Occipital lobe (tissue), 2 donors: Measurements from ENCODE around the gene RHBDL3. TPM values are rescaled to one million over a fixed set of nuclear protein-coding genes. Genes with fewer than 3 reads are reported as not detected.
A peak's percentile ranks its signal among the peaks of the same experiment; 100 is the strongest.
"Not testable (repeated sequence)": the region's sequence is repeated elsewhere in the genome, so short reads cannot be mapped to it uniquely, and the experiment has no call there.

Experiments
- DNase-seq: peaks from one replicate; lab custom pipeline; 2025; lab: John Stamatoyannopoulos, UW
- total RNA-seq: library from RNA; depleted of rRNA; stranded (reverse); fragments of >200 nt; gene quantifications from one replicate; pipeline ENCODE4 v1.2.3, GENCODE V29; 2014

RHBDL3 gene, protein sequence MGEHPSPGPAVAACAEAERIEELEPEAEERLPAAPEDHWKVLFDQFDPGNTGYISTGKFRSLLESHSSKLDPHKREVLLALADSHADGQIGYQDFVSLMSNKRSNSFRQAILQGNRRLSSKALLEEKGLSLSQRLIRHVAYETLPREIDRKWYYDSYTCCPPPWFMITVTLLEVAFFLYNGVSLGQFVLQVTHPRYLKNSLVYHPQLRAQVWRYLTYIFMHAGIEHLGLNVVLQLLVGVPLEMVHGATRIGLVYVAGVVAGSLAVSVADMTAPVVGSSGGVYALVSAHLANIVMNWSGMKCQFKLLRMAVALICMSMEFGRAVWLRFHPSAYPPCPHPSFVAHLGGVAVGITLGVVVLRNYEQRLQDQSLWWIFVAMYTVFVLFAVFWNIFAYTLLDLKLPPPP
- 1.6 TPM for total RNA-seq

GRCh38 chr17:32265192-32265923 is at the start of gene RHBDL3:
Gene RHBDL3, plus strand, starts transcription at chr17:32265832. Its CDS starts 358 bp downstream, at chr17:32266190.
- no peak for DNase-seq

DNA sequence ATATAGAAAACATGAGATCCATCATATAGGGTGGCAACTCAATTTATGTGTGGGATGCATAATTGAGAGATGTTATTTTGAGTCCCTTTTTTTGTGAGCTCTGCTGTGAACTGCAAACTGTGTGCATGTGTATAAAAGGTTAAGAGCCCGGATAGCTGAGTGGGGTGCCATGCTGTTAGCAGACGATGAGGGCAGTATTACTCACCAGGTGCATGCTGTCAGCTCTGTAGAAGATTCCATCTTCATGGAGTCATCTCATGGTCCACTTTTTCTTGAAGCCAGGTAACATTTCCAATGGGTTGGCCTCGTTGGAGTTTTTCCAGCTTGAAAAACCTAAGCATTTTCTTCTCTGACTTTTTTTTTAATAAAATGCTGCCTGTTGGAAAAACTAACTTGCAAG is 43.0 kb upstream of the RHBDL3 start:
- DNase-seq = no peak

- no peak for DNase-seq
Observed at GRCh38 chr17:32223703-32224102, 41.9 kb upstream of the RHBDL3 start.

DNA sequence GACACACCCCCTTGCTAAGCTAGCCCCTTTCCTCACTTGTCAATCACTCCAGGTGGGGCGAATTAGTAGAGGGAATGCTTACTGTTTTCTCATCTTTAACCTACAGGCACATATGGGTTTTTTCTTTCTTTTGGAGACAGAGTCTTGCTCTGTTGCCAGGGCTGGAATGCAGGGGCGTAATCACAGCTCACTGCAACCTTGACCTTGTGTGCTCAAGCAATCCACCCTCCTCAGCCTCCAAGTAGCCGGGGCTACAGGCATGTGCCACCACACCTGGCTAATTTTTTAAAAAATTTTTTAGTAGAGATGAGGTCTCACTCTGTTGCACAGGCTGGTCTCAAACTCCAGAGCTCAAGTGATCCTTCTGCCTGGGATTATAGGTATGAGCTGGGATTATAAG is 38.7 kb upstream of the RHBDL3 start:
- no peak for DNase-seq

DNA sequence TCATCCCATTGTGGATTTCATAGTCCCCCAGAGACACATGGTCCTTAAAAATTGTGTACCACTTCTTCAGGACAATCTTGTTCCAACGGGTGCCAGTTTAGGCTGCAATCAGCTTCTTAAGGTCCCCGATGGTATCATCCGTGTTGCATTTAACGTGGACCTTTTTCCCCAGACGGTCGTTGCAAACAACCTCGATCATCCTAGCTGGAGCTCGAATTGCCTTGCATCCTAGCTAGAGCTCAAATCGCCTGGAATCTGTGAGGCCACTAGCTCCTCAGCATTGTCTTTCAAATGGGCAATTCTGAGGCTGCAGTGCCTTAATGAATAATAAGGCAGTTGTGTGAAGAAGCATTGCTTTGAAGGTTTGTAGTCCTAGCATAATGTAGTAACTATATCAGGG is 37.7 kb upstream of the RHBDL3 start:
- DNase-seq = no peak

DNA sequence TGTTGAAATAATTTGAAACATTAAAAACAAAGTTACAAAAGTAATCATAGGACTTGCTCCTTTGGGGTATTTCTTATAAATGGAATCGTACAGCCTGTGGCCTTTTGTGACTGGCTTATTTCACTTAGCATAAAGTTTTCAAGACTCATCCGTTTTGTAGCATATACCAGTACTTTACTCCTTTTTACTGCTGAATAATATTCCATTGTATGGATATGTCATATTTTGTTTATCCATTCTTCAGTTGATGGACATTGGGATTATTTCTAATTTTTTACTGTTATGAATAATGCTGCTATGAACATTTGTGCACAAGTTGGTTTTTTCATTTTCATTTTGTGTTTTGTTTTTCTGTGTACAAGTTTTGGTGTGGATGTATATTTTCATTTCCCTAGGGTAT is 30.0 kb upstream of the RHBDL3 start:
- DNase-seq = no peak

DNA sequence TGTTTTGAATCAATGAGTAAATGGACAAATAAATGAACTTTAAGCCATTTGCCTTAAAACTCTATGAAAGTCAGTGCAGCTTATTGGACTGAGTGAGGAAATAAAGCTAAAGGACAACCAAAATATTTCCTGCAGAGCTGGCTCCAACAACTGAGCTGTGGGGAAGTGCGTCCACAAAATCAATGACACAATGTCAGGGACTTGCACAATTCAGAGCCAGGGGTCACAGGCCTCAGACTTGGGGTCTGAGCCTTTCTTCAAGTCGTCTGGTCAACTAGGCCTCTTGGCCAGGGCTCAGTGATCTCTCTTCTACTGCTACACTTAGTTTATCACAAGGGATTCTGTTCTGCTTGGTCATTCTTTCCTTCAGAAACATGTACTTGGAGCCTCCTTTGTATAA is 26.2 kb upstream of the RHBDL3 start:
- DNase-seq = no peak

- DNase-seq = no peak
Observed at GRCh38 chr17:32240750-32241149, 24.9 kb upstream of the RHBDL3 start.

- no peak for DNase-seq
Observed at GRCh38 chr17:32241640-32242039, 24.0 kb upstream of the RHBDL3 start.

GRCh38 chr17:32249475-32249874 is 16.2 kb upstream of the RHBDL3 start:
- no peak for DNase-seq

- DNase-seq = peak; percentile 52
Observed at GRCh38 chr17:32253117-32253611, 12.5 kb upstream of the RHBDL3 start.

GRCh38 chr17:32256012-32256700 is 9.5 kb upstream of the RHBDL3 start:
- no peak for DNase-seq

DNA sequence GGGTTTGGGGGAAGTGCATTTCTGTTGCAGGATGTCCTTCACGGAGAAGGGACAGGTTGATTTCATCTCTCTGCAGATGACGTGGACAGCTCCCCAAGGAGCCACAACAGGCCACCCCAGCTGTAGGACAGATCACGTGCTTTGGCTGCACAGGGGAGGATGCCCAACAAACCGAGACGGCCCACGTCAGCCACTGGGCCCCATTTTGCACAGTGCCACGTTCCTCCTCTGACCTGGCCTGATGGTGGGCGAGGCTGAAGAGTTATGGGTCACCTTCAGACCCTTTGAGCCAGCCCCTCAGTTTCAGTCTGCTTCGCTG is 9.0 kb upstream of the RHBDL3 start:
- DNase-seq = no peak

- peak; percentile 64 for DNase-seq
Observed at GRCh38 chr17:32258383-32259140, 7.1 kb upstream of the RHBDL3 start.

- peak; percentile 37 for DNase-seq
Observed at GRCh38 chr17:32259586-32259985, 6.0 kb upstream of the RHBDL3 start.

DNA sequence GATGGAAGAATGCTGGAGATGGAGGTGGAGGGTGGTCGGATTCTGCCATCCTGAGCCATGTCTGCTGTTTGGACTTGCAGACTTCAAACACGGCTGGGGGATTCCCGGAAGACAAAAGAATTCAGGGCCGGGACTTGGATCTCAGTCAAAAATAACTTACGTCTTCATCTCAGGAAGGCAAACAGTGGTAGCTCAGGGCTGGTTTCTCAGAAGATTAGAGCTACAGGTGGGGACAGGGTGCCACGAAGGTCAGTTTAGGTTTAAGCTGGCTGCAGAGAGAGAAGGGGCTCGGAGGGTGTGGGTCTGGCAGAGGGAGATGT is 4.3 kb upstream of the RHBDL3 start:
- DNase-seq = no peak

GRCh38 chr17:32261936-32262510 is 3.6 kb upstream of the RHBDL3 start:
- no peak for DNase-seq

DNA sequence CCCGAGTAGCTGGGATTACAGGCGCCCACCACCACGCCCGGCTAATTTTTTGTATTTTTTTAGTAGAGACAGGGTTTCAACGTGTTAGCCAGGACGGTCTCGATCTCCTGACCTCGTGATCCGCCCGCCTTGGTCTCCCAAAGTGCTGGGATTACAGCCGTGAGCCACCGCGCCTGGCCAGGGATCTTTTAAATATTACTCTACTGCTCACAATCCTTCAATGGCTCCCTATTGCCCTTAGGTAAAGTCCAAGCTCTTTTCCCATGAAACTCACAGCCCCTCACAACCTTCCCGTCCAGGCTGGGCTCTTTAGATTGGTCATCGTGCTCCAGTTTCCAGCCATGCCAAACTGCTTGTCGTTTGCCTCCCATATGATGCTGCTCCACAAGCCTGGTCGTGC is 2.1 kb upstream of the RHBDL3 start:
- DNase-seq = not testable (repeated sequence)

DNA sequence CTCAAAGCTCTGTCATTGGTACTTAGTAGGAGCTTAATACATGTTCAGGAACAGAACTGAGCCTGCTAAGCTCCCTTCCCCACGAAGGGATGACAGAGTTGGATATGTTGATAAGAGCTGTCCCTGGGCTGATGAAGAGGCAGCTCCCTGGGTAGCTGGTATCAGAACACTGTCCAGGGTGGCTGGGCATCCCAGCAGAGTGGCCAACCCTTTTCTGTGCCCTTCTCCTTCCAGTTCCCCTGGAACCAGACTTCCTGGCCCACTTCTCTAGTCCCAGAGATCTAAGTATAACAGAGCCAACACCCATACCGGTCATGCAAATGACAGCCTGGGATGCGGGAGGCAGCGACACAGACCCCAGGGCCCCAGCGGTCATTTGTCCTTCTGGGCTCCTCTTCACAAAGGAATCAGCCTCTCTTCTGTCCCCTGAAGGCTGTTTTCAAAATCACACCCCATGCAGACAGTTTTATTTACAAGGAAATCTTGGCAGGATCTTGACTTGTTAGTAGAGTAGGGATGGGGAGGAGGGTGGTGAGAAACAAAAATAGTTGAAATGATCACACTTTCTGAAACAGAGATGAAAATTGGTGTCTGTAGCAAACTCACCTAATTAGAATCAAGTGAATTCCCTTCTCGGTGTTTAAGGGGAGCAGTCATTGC is 1.4 kb upstream of the RHBDL3 start:
- DNase-seq = no peak

DNA sequence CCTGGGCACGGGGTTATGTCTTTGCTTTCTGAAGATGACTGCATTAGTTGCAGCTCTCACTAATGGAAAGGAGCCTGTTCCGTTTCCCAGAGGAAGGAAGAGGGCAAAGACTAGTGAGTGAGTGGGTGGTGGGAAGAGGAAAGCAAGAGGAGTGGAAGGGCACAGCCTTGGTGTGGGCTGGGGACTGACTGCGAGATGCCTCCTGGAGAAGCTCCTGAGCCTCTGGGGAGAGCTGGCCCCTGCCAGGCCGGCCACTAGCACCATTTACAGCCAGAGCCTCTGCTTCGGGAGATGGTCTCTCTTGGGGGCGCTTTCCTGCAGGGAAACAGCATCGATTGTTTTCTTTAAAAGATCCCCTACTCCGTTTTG is 825 bp upstream of the RHBDL3 start:
- DNase-seq = no peak

GRCh38 chr17:32266051-32266388 is 388 bp downstream of the RHBDL3 start:
- no peak for DNase-seq
